Activated naive CD4-positive, alpha-beta T cell treated with anti-CD3 and anti-CD28 coated beads, Interleukin-2, amount 10 ng/mL, durations not matched to agents 7 days and 5 days (primary cell): ENCODE results near the gene IL9.

Experiments
- CTCF ChIA-PET: fragments of 350-600 bp; sonication (Branson Sonifier 250); formaldehyde crosslinking; loops from one replicate; lab custom pipeline; 2021; ENCODE audit warnings: antibody characterized with exemption; lab: Charles Lee
- DNase-seq: peaks from one replicate; pipeline ENCODE4 v3.0.0-alpha.2; 2020
- H3K27ac Mint-ChIP-seq: one replicate; pipeline ENCODE4 v1.8.0; 2021; ENCODE audit warnings: mild to moderate bottlenecking, moderate library complexity, mixed read lengths
- H3K27me3 Mint-ChIP-seq: one replicate; pipeline ENCODE4 v1.8.0; 2021; ENCODE audit warnings: mild to moderate bottlenecking, mixed read lengths
- H3K36me3 Mint-ChIP-seq: one replicate; pipeline ENCODE4 v1.8.0; 2021; ENCODE audit warnings: mixed read lengths
- H3K4me1 Mint-ChIP-seq: one replicate; pipeline ENCODE4 v1.8.0; 2021; ENCODE audit warnings: mixed read lengths
- H3K4me3 Mint-ChIP-seq: one replicate; pipeline ENCODE4 v1.8.0; 2021; ENCODE audit warnings: mild to moderate bottlenecking, moderate library complexity, mixed read lengths
- H3K9me3 Mint-ChIP-seq: one replicate; pipeline ENCODE4 v1.8.0; 2021; ENCODE audit warnings: mixed read lengths

Gene IL9

GRCh38 chr5:135895474-135896006 is at the start of gene IL9:
Gene IL9, minus strand, starts transcription at chr5:135895841. Its CDS starts 25 bp downstream, at chr5:135895816.
- Mint-ChIP-seq H3K27me3 (peaks cover 23% of the 10 kb centered on the region), H3K4me3 (no peak within 1 kb of the TSS), H3K27ac (no peak within 1 kb of the TSS), H3K9me3 (no peaks in the 10 kb centered on the region), H3K4me1 (no peaks in the 10 kb centered on the region), H3K36me3 (no peaks in the 10 kb centered on the region)
- DNase-seq: no peak
- CTCF ChIA-PET: interaction anchor here (1.1 kb wide), 1 partner anchor 188 kb away, joined by 3 read pairs; no protein-coding TSS in a partner anchor

- Mint-ChIP-seq H3K36me3 (no peaks in the 10 kb centered on the region), H3K4me1 (no peaks in the 10 kb centered on the region), H3K9me3 (no peaks in the 10 kb centered on the region), H3K27ac (no peak overlapping the region), H3K4me3 (no peak overlapping the region), H3K27me3 (no peaks in the 10 kb centered on the region)
- DNase-seq: peak; percentile 26
- CTCF ChIA-PET: interaction anchor here (0.6 to 1.8 kb wide), 9 partner anchors 8 to 289 kb away, joined by 3 to 7 read pairs (median 3); partner anchors contain the start of gene LECT2
Measured at GRCh38 chr5:135944967-135945560, 49.4 kb upstream of the IL9 start.

- no peaks in the 10 kb centered on the region for H3K36me3 Mint-ChIP-seq
- CTCF ChIA-PET: interaction anchor here (1.0 to 1.2 kb wide), 5 partner anchors 10 to 229 kb away, joined by 3 to 6 read pairs (median 3); partner anchors contain the start of gene LECT2
- no peaks in the 10 kb centered on the region for H3K27me3 Mint-ChIP-seq
- DNase-seq: no peak
- no peaks in the 10 kb centered on the region for H3K4me1 Mint-ChIP-seq
- H3K9me3 Mint-ChIP-seq: no peaks in the 10 kb centered on the region
- H3K27ac Mint-ChIP-seq: no peak overlapping the region
- no peak overlapping the region for H3K4me3 Mint-ChIP-seq
Measured at GRCh38 chr5:135944564-135944963, 48.9 kb upstream of the IL9 start.

- Mint-ChIP-seq H3K36me3 (no peaks in the 10 kb centered on the region), H3K27ac (no peak overlapping the region), H3K4me3 (no peak overlapping the region), H3K27me3 (no peaks in the 10 kb centered on the region), H3K9me3 (no peaks in the 10 kb centered on the region), H3K4me1 (no peaks in the 10 kb centered on the region)
- DNase-seq: no peak
- CTCF ChIA-PET: interaction anchor here (1.1 kb wide), 1 partner anchor 270 kb away, joined by 3 read pairs; no protein-coding TSS in a partner anchor
Measured at GRCh38 chr5:135942202-135942771, 46.6 kb upstream of the IL9 start.

- Mint-ChIP-seq H3K36me3 (no peaks in the 10 kb centered on the region), H3K27ac (no peak overlapping the region), H3K27me3 (no peaks in the 10 kb centered on the region), H3K4me1 (no peaks in the 10 kb centered on the region), H3K4me3 (no peak overlapping the region), H3K9me3 (no peaks in the 10 kb centered on the region)
- CTCF ChIA-PET: interaction anchor here (1.1 kb wide), 1 partner anchor 270 kb away, joined by 3 read pairs; no protein-coding TSS in a partner anchor
- DNase-seq: no peak
Measured at GRCh38 chr5:135941711-135942110, 46.1 kb upstream of the IL9 start.

- H3K4me3 Mint-ChIP-seq: no peak overlapping the region
- no peak overlapping the region for H3K27ac Mint-ChIP-seq
- no peaks in the 10 kb centered on the region for H3K4me1 Mint-ChIP-seq
- CTCF ChIA-PET: no interaction called here
- H3K36me3 Mint-ChIP-seq: no peaks in the 10 kb centered on the region
- no peak for DNase-seq
- H3K27me3 Mint-ChIP-seq: no peaks in the 10 kb centered on the region
- no peaks in the 10 kb centered on the region for H3K9me3 Mint-ChIP-seq
Measured at GRCh38 chr5:135937245-135937911, 41.7 kb upstream of the IL9 start.

- no peaks in the 10 kb centered on the region for H3K36me3 Mint-ChIP-seq
- no peaks in the 10 kb centered on the region for H3K9me3 Mint-ChIP-seq
- CTCF ChIA-PET: no interaction called here
- H3K4me3 Mint-ChIP-seq: no peak overlapping the region
- no peaks in the 10 kb centered on the region for H3K4me1 Mint-ChIP-seq
- H3K27me3 Mint-ChIP-seq: peaks cover 23% of the 10 kb centered on the region
- no peak for DNase-seq
- H3K27ac Mint-ChIP-seq: no peak overlapping the region
Measured at GRCh38 chr5:135934939-135935338, 39.3 kb upstream of the IL9 start.

GRCh38 chr5:135930949-135931295 is 35.3 kb upstream of the IL9 start:
- DNase-seq: no peak
- no peak overlapping the region for H3K4me3 Mint-ChIP-seq
- no peaks in the 10 kb centered on the region for H3K9me3 Mint-ChIP-seq
- CTCF ChIA-PET: no interaction called here
- H3K27me3 Mint-ChIP-seq: peaks cover 39% of the 10 kb centered on the region
- H3K27ac Mint-ChIP-seq: no peak overlapping the region
- no peaks in the 10 kb centered on the region for H3K36me3 Mint-ChIP-seq
- no peaks in the 10 kb centered on the region for H3K4me1 Mint-ChIP-seq

GRCh38 chr5:135930029-135930948 is 34.6 kb upstream of the IL9 start:
- DNase-seq: no peak
- H3K9me3 Mint-ChIP-seq: no peaks in the 10 kb centered on the region
- no peak overlapping the region for H3K27ac Mint-ChIP-seq
- no peak overlapping the region for H3K4me3 Mint-ChIP-seq
- CTCF ChIA-PET: no interaction called here
- H3K36me3 Mint-ChIP-seq: no peaks in the 10 kb centered on the region
- peaks cover 39% of the 10 kb centered on the region for H3K27me3 Mint-ChIP-seq
- H3K4me1 Mint-ChIP-seq: no peaks in the 10 kb centered on the region

- Mint-ChIP-seq H3K4me1 (no peaks in the 10 kb centered on the region), H3K36me3 (no peaks in the 10 kb centered on the region), H3K27ac (no peak overlapping the region), H3K27me3 (peaks cover 7% of the 10 kb centered on the region), H3K4me3 (no peak overlapping the region), H3K9me3 (no peaks in the 10 kb centered on the region)
- CTCF ChIA-PET: no interaction called here
- DNase-seq: no peak
Measured at GRCh38 chr5:135921388-135921787, 25.7 kb upstream of the IL9 start.

GRCh38 chr5:135920199-135920598 is 24.6 kb upstream of the IL9 start:
- CTCF ChIA-PET: no interaction called here
- H3K9me3 Mint-ChIP-seq: no peaks in the 10 kb centered on the region
- H3K4me1 Mint-ChIP-seq: no peaks in the 10 kb centered on the region
- no peak for DNase-seq
- peaks cover 7% of the 10 kb centered on the region for H3K27me3 Mint-ChIP-seq
- no peaks in the 10 kb centered on the region for H3K36me3 Mint-ChIP-seq
- H3K4me3 Mint-ChIP-seq: no peak overlapping the region
- no peak overlapping the region for H3K27ac Mint-ChIP-seq

GRCh38 chr5:135916638-135917263 is 21.1 kb upstream of the IL9 start:
- no peak overlapping the region for H3K4me3 Mint-ChIP-seq
- H3K4me1 Mint-ChIP-seq: no peaks in the 10 kb centered on the region
- H3K9me3 Mint-ChIP-seq: no peaks in the 10 kb centered on the region
- H3K27me3 Mint-ChIP-seq: peaks cover 3% of the 10 kb centered on the region
- no peak for DNase-seq
- CTCF ChIA-PET: no interaction called here
- no peaks in the 10 kb centered on the region for H3K36me3 Mint-ChIP-seq
- H3K27ac Mint-ChIP-seq: no peak overlapping the region

- H3K27ac Mint-ChIP-seq: no peak overlapping the region
- CTCF ChIA-PET: no interaction called here
- H3K9me3 Mint-ChIP-seq: no peaks in the 10 kb centered on the region
- no peak overlapping the region for H3K4me3 Mint-ChIP-seq
- H3K27me3 Mint-ChIP-seq: peaks cover 3% of the 10 kb centered on the region
- no peaks in the 10 kb centered on the region for H3K4me1 Mint-ChIP-seq
- DNase-seq: no peak
- H3K36me3 Mint-ChIP-seq: no peaks in the 10 kb centered on the region
Measured at GRCh38 chr5:135915466-135916001, 19.9 kb upstream of the IL9 start.
